HG02763 (cell line): ENCODE measurements around the gene GPSM1.

Source experiments
- ATAC-seq: cut with Tn5 transposase; IDR thresholded peaks from one replicate; pipeline ENCODE4 v1.9.1; 2021; ENCODE audit warnings: mild to moderate bottlenecking, moderate library complexity; ENCODE audit not compliant: unreplicated experiment

GPSM1 gene

DNA sequence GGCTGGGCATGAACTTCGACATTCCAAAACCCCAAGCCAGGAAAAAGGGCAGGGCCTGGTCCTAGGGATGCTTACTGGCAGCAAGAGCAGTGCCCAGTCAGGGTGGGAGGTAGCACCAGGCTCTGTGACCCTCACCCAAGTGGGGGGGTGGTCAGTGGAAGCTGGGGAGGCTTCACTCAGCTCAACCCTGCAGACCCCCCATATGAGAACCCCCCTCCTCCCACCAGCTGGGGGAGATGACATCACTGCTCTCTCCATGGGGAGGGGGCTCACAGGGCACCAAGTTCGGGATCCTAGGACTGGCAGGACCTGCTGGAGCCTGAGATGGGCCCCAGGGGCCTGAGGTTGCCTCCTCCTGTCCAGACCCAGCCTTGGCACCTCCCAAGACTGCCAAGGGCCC, 31.5 kb downstream of the GPSM1 start:
- no peak for ATAC-seq

- no peak for ATAC-seq
Observed at GRCh38 chr9:136359774-136360718, 32.7 kb downstream of the GPSM1 start.

DNA sequence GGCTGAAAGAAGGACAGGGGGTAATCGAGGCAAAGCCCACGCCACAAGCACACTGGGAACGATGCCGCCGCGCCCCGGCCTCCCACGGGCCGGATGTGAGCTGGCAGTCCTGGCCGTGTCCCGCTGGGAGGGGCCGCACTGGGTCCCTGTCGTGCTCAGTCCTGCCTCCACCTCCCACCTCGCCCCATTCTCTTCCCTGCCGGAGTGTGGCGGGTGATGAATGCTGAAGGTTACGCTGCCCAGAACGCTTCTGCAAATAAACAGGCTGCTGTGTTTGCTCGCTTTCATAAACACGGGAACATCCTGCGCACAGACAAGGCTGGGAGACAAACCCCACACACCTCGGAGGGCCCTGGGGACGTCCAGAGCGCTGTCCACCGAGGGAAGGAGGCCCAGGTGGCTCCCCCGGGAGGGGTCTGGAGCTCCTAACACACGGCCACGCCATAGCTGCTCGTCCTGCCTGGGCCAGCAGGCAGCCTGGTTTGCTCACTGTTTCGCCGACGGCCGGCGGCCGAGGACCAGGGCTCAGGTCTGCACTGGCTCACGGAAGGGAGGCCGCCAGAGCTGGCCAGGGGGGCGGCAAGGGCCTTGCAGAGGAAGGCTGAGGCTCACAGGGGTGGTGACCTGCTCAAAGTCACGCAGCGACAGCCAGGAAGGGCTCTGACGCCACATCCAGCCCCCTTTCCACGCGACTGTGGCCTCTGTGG, 33.9 kb downstream of the GPSM1 start:
- ATAC-seq = no peak

DNA sequence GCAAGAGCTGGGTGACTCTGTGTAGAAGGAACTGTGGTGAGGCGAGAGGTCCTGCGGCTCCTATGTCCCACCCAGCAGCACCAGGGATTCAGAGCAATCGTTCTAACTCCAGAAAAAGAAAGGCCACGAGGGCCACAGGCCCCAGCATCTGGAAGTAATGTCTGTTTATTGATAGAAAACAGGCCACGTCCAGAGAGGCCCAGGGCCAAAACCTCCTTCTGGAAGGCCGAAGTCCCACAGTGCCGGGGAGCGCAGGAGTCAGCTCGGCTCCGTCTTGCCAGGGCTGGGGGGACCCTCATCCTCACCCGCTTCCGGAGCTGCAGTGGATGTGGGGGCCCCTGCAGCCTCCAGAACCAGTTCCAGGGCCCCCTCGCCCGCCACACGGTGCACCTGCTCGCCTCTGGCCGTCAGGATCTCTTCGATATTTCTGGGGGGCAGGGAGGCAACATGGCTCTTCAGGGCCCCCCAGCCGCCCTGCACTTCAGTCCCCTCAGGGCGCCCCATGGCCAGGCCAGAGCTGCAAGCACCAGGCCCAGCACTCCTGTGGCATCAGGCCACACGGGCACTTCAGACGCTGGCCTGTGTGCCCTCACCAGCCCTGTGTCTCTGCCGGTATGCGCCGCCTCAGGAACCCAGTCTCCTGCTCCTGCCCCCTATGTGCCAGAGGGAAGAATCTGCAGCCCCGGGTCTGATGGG, 34.6 kb downstream of the GPSM1 start:
- ATAC-seq = no peak

- no peak for ATAC-seq
Observed at GRCh38 chr9:136362450-136362784, 35.1 kb downstream of the GPSM1 start.

GRCh38 chr9:136363106-136363948, 36.0 kb downstream of the GPSM1 start, which contains the start of gene DNLZ:
DNLZ (minus strand) TSS chr9:136363744; CDS start chr9:136363714, 30 bp downstream.
- peak; percentile 72 for ATAC-seq

DNA sequence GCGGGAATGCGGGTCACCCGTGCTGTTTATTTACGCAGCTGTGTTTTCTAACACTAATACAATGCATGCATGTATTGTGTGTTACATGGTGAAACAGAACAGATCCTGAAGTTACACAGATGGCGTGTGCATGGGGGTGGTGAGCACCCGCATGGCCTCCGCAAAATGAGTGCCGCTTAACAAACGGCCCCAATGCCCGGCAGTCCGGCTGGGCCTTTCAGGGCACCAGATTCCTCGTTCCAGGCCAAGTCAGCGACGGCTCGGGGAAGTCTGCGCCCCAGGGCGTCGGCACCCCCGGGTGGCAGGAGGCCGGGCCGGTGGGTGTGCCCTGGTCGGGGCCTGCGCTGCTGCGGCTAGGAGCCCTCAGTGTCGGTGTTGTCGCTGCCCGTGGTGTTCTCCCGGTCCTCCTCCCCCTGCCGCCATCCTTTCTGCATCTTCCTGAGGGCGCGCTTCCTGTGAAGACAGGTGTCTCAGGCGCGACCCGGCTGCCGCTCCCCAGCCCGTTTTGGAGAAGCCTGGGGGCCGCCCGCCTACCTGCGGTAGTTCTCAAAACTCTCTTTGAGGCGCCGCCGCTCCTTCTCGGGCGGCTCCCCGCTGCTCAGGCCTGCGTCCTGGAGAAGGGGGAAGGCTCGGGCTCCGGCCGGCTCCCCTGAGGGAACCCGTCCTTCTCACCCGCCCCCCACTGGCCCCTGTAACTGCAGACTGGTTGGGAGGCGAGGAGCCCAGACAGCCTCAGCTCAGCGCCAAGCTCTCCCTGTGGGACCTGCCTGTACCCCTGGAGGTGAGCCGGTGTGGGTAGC, 36.8 kb downstream of the GPSM1 start:
- no peak for ATAC-seq

GRCh38 chr9:136364942-136365774, 37.8 kb downstream of the GPSM1 start:
- no peak for ATAC-seq

DNA sequence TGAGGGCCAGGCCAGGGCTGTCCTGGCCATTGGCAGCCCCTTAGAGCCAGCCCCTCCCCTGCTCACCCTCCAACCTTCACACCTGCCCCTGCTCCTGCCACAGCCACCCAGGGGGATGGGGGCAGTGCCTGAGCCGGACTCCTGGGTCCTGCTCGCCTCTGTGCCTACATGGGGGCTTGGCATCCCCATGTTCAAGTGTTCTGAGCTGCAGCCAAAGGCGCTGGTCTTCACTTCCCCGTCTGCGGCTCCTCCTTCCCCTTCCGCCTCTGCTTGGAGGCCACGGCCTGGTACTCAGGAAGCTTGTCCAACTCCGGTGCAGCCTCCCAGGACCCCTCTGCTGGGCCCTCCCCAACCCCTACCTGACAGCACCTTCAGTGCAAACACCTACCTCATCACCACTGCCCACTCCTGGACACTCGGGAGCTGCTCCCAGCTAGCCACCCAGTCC, 38.5 kb downstream of the GPSM1 start:
- ATAC-seq = no peak

GRCh38 chr9:136366826-136367225, 39.5 kb downstream of the GPSM1 start:
- no peak for ATAC-seq

DNA sequence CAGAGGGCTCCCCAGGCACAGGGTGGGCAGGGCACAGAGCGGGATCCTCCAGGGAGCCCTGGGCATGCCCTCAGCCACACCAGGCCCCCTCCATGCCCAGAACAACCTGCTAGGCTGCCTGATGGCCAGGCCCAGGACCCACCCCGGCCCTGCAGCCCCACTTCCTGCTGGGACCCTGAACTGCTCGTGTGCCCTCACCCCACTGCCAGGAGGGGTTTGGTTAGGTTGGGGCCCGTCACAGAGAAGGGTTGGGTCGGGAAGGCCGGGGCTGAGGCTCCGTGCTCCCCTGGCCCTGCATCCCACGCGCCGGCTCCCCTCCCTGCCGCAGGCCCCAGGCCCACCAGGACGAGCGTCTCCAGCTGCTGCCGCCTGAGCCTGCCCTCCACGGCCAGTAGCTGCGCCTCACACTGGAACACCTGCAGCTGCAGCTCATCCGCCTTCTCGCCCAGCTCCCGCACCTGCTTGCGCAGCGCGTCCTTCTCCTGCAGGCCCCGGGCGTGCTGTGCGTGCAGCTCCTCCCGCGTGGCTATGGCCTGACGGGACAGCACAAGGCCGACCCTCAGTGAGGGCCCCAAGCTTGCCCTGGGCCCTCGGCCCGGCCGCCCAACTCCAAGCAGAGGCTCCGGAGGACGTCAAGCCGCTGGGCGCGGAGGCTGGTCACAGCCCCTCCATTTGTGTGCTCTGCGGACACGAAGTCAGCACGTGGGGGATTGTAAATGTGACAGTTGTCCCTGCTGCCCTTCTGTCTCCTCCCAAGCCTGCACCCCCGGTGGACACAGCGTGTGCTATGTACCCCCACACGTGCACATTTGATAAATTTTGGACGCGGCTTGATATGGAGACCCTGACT, 40.2 kb downstream of the GPSM1 start:
- ATAC-seq = no peak

DNA sequence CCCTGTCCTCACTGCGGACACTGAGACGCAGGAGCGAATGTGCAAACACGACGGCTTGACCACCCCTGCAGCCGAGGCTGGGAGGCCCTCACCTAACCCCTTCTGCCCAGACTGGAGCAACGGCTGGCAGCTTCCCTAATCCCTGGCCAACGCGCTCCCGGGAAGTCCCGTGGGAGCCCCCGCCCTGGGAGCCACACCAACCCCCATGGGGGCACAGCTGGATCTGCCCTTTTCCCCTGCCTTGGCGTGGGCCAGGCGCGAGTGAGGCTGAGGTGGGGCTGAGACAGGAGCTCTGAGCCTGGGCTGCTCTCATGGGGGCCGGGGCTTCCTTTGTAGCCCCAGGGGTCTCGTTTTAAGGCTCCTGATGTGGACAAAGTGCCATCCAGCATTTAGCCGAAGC, 40.9 kb downstream of the GPSM1 start:
- no peak for ATAC-seq

- no peak for ATAC-seq
Observed at GRCh38 chr9:136370037-136370436, 42.7 kb downstream of the GPSM1 start.

- ATAC-seq = no peak
Observed at GRCh38 chr9:136370687-136371532, 43.6 kb downstream of the GPSM1 start.

GRCh38 chr9:136371533-136371880, 44.2 kb downstream of the GPSM1 start:
- ATAC-seq = no peak

- ATAC-seq = no peak
Observed at GRCh38 chr9:136372006-136372405, 44.7 kb downstream of the GPSM1 start.
